ENCODE results near the gene PAPPA. TPM values are rescaled to one million over a fixed set of nuclear protein-coding genes. Genes with fewer than 3 reads are reported as not detected.

The PAPPA gene
- total RNA-seq, 1 donor from 2014 or later = 2.8 TPM

DNA sequence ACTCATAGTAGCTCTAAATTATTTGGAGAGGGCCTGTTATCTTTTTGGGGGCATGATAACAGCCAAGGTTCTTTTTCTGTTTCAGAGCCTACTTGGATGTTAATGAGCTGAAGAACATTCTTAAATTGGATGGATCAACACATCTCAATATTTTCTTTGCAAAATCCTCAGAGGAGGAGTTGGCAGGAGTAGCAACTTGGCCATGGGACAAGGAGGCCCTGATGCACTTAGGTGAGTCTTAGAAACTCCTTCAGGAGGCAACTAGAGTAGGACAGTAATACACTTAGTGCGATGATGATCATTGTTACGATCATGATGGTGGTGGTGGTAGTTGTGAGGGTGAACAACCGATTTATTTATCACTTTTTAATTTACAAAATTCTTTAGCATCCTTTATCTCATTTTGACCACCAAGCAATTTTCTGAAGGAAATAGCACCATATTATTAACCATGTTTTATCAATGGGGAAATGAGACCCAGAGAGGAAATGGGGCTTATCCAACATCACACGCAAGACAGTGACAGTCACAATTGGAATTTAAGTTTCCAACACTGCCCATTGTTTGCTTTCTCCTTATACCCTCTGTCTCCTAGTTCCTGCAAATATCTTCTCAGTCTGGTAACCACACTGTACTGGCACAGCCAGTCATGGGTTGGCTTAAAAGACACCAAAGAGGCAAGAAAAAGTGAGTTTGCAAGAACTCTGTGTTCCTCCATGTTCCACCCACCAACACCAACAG, 54.0 kb downstream of the PAPPA start:
- DNase-seq (ENCODE audit: low spot score) = no peak
- intact Hi-C loops (cut with DNase I) = no loop called here

DNA sequence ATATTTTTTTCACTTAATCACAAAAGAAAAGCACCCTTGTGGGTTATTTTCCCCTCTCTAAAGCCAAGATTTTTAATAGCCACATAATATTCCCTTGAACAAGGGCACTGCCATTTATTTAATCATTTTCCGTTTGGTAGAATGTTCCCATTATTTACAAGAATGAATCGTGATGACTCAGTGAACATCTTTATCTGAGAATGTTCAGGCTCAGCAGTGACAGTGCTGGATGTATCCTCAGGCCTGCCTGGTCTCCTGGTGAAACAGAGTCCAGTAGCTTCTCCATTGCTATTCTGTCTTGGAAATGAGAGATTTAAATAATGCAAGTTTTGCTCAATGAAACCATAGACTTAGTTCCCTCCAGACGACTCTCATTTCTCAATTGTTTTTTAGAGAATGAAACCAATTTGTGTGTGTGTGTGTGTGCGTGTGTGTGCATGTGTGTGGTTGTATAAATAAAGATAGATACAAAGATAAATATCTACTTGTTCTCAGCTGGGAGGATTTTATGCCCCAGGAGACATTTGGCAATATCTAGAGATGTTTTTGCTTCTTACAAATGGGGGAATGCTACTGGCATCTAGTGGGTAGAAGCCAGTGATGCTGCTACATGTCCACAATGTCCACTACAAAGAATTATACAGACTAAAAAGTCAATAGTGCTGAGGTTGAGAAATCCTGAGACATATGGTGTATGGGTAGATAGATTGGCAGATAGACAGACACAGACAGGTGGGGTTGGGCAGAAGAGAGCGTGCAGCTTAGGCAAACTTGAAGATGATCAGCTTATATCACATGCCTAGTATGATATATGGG, 55.0 kb downstream of the PAPPA start:
- intact Hi-C loops (cut with DNase I) = no loop called here
- DNase-seq (ENCODE audit: low spot score) = no peak

DNA sequence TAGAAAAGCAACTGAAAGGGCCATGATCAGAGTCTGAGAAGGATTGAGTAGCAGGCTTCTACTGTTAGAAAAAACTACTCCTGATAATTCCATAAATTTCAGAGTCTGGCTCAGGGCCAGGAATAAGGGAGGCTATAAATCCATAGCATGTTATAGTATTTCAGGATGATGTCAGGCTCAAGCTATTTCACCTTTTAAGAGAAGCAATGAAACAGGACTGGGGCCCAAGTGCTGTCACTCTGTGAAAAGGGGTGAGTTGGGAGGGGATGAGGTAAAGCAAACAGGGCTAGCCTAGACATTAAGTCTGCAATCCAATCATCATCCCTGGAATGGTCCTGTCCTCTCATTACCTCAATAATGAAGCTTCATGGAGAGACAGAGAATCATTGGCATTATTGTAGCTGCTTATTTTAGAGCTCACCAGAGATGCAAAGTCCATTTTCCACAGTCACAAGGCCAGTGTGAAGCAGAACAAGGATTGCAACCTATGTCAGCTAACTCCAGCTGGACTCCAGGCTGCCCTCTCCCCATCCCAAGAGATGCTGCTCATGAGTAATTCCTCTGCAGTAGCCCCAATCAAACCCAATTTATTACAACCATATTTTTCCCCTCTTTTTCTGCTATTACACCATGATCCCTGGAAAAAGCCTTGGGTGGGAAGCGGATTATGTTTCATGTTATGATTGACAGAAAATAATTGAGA, 56.0 kb downstream of the PAPPA start:
- no peak for DNase-seq (ENCODE audit: low spot score)
- intact Hi-C loops (cut with DNase I) = no loop called here

DNA sequence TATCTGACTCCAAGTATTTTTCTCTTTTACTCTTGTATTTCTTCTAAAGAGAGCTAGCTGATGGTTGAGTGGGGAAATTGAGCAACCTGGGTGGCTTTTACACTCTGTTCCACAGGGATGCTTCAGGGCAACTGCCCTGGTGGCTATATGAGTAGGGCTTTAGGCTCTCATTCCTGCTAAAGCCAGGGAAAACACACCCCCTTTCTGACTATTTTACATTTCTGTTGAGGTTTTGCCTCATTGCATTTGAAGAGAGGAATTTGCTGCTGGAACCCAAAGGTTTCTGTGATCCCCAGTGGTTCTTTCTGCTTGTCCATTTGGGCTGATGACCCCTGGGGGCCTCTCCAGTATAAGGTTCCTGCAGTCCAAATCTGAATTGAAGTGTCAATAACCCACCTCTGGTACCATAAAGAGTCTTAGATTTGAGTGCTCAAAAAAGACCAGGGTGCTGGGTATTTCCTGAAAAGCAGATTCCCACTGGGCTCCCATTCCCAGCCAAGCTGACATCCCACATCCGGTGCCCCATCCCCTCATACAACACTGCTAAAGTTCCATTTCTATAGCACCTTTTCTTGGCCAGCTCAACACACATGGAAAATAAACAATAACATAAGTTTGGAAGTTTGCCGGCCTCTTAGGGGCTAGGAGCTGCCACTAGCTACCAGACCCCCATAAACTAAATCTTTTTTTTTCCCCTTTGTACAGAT, 59.5 kb downstream of the PAPPA start:
- intact Hi-C loops (cut with DNase I) = no loop called here

DNA sequence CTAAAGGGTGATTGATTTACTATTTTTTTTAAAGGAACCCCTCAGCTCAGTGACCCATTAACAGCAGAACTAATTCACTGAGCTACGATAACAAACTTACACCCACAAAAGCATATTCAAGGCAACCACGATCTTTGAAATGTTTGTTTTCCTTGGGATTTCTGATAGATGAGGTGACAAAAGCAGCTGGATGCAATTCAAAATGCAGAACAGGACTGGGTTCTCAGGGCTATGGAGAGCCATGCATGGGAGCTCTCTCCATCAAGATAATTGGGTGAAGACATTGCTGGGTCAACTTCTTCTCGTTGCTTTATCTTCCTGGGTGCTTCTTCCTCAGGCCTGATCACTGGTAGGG, 60.1 kb downstream of the PAPPA start:
- intact Hi-C loops (cut with DNase I) = no loop called here
- DNase-seq (ENCODE audit: low spot score) = no peak

More for the DNA sequence above, 59.5 kb downstream of the PAPPA start:
- DNase-seq (ENCODE audit: low spot score) = no peak

DNA sequence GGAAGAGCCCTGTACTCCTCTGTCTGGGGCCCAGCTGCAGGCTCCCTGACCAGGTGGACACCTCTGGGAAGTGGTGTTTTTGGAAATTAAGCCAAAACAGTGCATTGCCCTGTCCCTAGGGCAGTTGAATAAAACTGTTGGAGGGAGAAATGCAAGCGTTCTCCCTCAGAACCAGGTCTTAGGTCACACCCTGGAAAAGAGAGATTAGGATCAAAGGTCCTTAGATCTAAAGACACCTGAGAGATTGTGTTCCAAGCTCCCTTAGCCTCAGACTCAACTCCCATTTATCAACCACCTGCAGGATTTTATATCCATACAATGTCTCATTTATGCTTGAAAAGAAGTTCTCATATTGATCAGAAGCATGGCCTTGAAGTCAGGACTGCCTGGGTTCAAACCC, 64.8 kb downstream of the PAPPA start:
- intact Hi-C loops (cut with DNase I) = no loop called here
- DNase-seq (ENCODE audit: low spot score) = no peak

DNA sequence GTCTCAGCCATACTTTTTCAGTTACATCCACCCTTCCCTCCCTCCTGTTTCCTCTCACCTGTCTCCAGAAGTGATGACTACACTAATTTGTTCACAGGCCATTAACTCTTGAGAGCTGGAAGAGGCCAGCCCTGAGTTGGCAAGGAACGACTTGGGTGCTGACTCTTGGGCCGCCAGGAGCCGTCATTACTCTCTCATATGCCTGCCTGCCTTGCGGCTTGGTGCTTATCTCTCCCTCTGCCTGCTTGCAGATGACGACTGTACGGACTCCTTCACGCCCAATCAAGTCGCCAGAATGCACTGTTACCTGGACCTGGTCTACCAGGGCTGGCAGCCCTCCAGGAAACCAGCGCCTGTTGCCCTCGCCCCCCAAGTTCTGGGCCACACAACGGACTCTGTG, 66.1 kb downstream of the PAPPA start:
- no peak for DNase-seq (ENCODE audit: low spot score)
- intact Hi-C loops (cut with DNase I) = no loop called here

DNA sequence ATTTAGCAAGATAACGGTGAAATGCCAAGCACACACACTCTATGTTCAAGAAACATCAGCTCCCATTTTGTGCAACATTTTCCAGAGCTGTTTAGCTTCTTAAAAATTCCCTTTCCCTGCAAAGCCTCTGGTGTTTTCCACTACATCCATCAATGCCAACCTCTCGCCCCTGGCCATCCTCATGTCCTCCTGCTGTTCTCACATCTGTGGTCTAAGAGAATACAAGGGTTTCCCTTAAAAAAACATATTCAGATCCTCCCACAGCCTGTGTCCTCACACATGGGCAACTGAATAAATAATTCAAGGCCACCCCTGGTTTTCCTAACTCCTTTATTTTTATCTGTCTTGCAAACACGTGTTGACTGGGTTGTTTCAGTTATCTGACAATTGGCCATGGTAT, 70.3 kb downstream of the PAPPA start:
- intact Hi-C loops (cut with DNase I) = no loop called here

DNA sequence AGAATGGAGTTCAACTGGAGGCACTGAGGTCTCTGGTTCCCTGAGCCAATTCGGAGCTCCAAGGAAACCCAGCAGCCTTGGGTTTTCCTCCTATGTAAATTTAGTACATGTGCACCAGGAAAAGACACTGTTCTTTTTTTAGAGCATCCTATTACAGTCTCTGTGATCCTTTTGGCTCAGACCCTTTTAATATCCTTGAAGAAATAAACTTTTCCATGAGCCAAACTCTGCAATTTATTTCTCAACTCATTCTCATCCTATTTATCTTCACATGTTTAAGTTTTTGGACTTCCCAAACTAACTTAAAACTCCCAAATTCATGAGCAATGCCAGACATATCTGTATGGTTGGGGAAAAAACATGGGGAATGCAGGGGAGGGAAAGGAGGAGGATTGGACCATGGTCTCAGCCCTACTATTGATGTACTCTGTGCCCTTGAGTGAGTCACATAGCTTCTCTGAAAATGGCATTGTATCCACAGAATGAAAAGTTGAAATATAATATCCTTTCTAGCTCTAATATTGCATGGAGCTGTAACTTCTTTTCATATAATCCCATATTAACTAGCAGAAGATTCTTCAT, 76.6 kb downstream of the PAPPA start:
- intact Hi-C loops (cut with DNase I) = no loop called here
- DNase-seq (ENCODE audit: low spot score) = no peak

More for the DNA sequence above, 70.3 kb downstream of the PAPPA start:
- DNase-seq (ENCODE audit: low spot score) = no peak

DNA sequence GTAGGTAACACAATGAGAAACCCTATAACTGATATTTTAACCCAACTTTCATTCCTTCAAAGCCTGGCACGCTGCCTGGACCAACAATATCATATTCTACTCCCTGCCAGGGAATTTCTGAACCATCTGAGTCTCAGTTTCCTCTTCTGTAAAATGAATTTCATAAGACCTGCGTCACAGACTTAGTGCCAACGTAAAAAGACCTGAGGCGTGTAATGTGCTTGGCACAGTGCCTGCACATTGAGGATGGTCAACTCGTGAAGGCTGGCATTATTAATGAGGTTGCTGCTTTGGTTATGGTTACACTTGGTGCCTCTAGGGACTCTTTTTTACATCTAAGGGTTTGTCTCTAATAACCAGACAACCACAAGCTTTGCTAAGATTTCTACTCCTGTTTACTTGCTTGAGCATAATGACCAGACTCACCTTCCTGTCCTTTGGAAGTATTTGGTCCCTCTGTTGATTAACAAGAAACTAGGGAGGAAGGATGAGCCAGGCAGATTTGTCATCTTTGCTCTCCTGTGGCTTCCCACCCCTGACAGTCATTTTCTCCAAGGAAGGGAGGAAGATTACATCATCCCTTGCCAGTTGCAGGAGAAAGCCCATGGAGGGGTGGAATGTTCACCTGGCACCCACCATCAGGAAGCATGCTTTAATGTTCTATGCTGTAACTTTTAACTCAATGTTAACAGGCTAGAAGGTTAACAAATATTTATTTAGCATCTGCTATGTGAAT, 79.0 kb downstream of the PAPPA start:
- intact Hi-C loops (cut with DNase I) = no loop called here
- no peak for DNase-seq (ENCODE audit: low spot score)

DNA sequence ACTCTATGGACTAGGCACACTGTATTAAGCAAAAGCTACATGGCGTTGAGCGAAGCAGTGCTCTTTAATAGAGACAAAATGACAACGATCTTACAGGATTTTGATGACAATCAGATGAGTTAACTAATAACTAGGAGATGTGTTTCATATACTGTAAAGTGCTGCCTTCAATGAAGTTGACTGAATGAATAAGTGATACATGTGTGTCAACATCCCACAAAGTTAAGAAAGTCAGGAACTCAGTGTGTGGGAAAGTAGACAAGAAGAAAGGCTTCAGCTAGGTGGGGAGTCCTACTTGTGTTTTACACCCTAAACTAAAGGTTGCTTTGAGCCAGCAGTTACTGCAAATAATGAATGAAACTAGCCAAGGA, 79.6 kb downstream of the PAPPA start:
- intact Hi-C loops (cut with DNase I) = no loop called here
- no peak for DNase-seq (ENCODE audit: low spot score)

DNA sequence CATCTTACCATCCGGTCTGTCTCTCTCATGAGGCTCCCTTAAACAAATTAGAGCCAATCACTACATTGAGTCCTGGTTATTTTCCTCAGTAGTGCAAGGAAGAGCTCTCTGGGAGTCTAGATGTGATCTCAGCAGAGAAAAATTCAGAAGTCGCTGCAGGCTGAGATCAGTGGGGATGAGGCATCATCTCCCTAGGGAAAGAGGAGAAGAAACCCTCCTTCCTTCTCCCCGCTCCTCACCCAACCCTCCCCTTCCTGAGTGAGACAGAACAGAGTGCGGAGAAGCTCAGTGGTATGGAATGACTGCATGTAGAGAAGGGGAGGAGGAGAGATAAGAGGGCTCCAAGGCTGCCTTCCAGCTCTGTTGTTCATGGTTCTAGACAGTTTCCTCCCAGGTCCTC, 80.5 kb downstream of the PAPPA start:
- no peak for DNase-seq (ENCODE audit: low spot score)
- intact Hi-C loops (cut with DNase I) = no loop called here

DNA sequence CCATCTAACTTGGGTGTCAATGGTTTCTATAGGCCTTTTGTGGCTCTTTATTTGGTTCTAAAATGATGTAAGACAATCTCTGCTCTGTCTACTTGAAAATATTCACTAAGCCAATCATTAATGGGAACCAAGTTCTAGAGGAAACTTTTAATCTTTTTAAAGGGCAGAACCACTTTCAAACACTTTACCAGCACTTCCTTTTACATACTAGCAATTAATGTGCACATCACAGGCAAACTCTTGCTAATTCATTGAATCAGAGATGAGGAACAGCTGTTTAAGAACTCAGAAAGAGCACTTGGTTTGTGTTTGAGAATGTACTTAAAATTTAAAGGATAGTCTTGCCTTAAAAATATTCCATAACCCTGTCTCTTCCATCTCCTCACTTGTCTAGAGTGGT, 83.4 kb downstream of the PAPPA start:
- intact Hi-C loops (cut with DNase I) = no loop called here
- no peak for DNase-seq (ENCODE audit: low spot score)

DNA sequence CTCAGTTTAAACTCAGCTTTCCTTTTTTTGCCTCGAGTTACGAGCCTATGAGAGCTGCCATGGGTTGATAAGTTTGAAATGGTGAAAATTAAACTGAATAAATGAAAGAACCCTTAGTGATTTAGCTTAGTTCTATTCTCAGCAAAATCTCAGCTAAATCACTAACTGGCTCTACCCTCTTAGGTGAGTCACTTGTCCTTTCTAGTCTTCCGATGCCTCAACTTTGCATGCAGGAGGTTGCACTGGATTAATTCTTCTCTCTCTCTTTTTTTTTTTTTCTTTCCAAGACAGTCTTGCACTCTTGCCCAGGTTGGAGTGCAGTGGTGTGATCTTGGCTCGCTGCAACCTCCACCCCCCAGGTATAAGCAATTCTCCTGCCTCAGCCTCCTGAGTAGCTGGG, 83.9 kb downstream of the PAPPA start:
- no peak for DNase-seq (ENCODE audit: low spot score)
- intact Hi-C loops (cut with DNase I) = no loop called here

DNA sequence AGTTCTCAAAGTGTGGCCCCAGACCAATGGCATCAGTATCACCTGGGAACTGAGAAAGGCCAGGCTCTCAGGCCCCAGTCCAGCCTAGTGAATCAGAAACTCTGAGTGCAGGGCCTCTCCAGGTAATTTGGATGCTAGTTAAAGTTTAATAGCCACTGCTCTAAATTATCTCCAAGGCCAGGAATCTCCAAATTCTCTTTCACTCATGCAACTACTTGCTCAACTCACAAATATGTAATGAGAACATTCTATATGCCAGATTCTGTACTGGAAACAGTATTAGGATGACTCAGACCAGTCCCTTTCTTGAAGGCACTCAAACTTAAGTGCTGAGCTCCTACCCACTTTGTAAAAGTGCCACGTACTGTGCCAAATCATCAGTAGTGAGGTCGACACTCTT, 84.6 kb downstream of the PAPPA start:
- intact Hi-C loops (cut with DNase I) = no loop called here
- no peak for DNase-seq (ENCODE audit: low spot score)

DNA sequence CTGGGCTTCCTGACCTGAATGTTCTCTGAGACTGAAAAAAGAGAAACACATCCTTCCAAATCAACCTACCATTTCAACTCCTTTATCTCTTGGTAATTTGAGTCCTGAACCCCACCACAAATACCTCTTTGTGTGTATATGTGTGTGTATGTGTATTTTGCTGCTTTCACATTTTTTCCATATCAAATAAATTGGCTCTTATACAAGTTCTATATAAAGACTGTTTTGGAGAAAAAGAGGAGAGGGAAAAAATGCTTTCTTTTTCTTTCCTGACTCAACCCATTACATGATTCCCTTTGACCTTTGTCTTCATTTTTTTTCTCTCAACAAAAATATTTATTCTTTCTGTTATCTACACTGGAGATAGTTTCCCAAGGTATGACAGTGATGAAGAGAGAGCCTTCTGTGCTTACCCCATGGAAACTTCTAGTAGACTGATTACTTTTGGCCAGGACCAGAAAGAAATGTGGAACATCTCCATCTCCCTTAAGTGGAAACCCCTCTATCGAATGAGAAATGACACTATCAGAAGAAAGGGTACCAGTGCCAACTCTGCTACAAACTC, 85.3 kb downstream of the PAPPA start:
- no peak for DNase-seq (ENCODE audit: low spot score)
- intact Hi-C loops (cut with DNase I) = no loop called here

DNA sequence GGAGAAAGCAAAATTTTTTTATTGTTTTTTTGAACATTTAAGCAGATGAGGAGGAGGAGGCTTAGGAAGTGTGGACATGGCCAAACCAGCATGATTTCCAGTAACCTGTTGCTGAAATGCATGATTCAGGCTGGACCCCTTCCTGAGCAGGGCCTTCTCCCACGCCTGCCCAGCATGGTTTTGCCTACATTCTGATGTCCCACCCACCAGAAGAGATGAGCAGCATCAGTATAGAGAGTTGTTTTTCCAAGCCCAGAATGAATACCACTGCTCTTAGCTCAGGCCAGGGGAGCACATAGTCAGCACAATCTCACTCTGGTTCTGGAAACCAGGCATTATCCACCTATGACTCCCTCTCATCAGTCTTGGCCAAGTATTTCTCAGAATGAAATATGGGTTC, 90.1 kb downstream of the PAPPA start:
- no peak for DNase-seq (ENCODE audit: low spot score)
- intact Hi-C loops (cut with DNase I) = no loop called here

DNA sequence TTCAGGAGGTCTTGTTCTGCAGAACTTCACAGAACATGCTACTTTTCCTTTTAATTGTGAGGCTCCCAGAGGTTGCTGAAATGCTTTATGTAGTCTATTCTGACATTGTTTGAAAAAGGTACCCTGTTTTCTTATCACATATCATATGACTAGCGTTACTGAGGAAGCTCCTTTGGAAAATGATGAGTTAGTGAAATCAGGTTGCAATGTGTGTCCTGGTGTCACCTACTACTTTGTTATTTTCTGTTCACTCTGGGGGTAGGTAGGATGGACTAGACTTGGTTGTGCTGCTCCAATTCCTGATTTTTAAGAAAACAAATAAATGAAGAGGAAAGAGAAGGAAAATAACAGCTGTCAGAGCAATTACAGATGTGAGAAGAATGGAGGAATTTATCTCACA, 93.7 kb downstream of the PAPPA start:
- DNase-seq (ENCODE audit: low spot score) = no peak
- intact Hi-C loops (cut with DNase I) = no loop called here
